Measurements from ENCODE around the gene BTLA. TPM values are rescaled to one million over a fixed set of nuclear protein-coding genes. Genes with fewer than 3 reads are reported as not detected.
"Not testable (repeated sequence)": the region's sequence is repeated elsewhere in the genome, so short reads cannot be mapped to it uniquely, and the experiment has no call there.

BTLA gene
- total and polyA plus RNA-seq, 2 of the 13 experiments (the other 11 are each of a cell fraction or from before 2014, with no cell fraction given) = not detected

- 12% methylated on average over 6 of the region's 7 CpGs for WGBS (ENCODE audit: low lambda C conversion rate)
Measured at GRCh38 chr3:112422921-112423320, 76.4 kb downstream of the BTLA start.

GRCh38 chr3:112418526-112418925 lies 80.7 kb downstream of the BTLA start:
- BruUV-seq (replicated peaks); H3K9ac ChIP-seq (ENCODE audit: insufficient read depth, low read depth, low read length); CTCF ChIA-PET (ENCODE audit: low intra/inter-chr PET ratio, low total read pairs); H3K9me3 ChIP-seq (ENCODE audit: low read length); DNase-seq (ENCODE audit: low spot score); in situ Hi-C loops (cut with HindIII; ENCODE audit: extremely low pct_ligation_motif_present, low pct_unique_long_range_greater_than_20kb); H3K27ac ChIP-seq (ENCODE audit: extremely low read length, insufficient read depth, low read length); FAIRE-seq; POLR2A ChIA-PET; H2AFZ ChIP-seq (ENCODE audit: low read length); ATAC-seq; intact Hi-C loops (cut with micrococcal nuclease; ENCODE audit: unreplicated experiment); H3K4me2 ChIP-seq (ENCODE audit: low read depth, low read length); H4K20me1 ChIP-seq (ENCODE audit: insufficient read depth, low read length); H3K27me3 ChIP-seq (ENCODE audit: control insufficient read depth in 1 of 2, insufficient read depth in 2 of 2, low read length in 2 of 2); H3K36me3 ChIP-seq (replicated peaks in 1 of 2; ENCODE audit: control insufficient read depth in 1 of 2, insufficient read depth in 2 of 2, low read length in 2 of 2); H3K4me1 ChIP-seq (ENCODE audit: insufficient read depth, low read length); H3K79me2 ChIP-seq (ENCODE audit: insufficient read depth, low read length); H3K4me3 ChIP-seq (replicated peaks in 1 of 3; ENCODE audit: insufficient read depth in 1 of 3, low read depth in 2 of 3, low read length in 3 of 3): not testable (repeated sequence)
- 27% methylated on average over 5 of the region's 5 CpGs for WGBS (ENCODE audit: low lambda C conversion rate)

More at GRCh38 chr3:112422921-112423320, 76.4 kb downstream of the BTLA start:
- H3K36me3 ChIP-seq (replicated peaks in 1 of 2; ENCODE audit: control insufficient read depth in 1 of 2, insufficient read depth in 2 of 2, low read length in 2 of 2); in situ Hi-C loops (cut with HindIII; ENCODE audit: extremely low pct_ligation_motif_present, low pct_unique_long_range_greater_than_20kb); POLR2A ChIA-PET; H3K79me2 ChIP-seq (ENCODE audit: insufficient read depth, low read length); intact Hi-C loops (cut with micrococcal nuclease; ENCODE audit: unreplicated experiment); H3K9me3 ChIP-seq (ENCODE audit: low read length); H3K4me3 ChIP-seq (replicated peaks in 1 of 3; ENCODE audit: insufficient read depth in 1 of 3, low read depth in 2 of 3, low read length in 3 of 3); DNase-seq (ENCODE audit: low spot score); H3K9ac ChIP-seq (ENCODE audit: insufficient read depth, low read depth, low read length); H4K20me1 ChIP-seq (ENCODE audit: insufficient read depth, low read length); H2AFZ ChIP-seq (ENCODE audit: low read length); ATAC-seq; H3K27ac ChIP-seq (ENCODE audit: extremely low read length, insufficient read depth, low read length); H3K27me3 ChIP-seq (ENCODE audit: control insufficient read depth in 1 of 2, insufficient read depth in 2 of 2, low read length in 2 of 2); BruUV-seq (replicated peaks); CTCF ChIA-PET (ENCODE audit: low intra/inter-chr PET ratio, low total read pairs); FAIRE-seq; H3K4me2 ChIP-seq (ENCODE audit: low read depth, low read length); H3K4me1 ChIP-seq (ENCODE audit: insufficient read depth, low read length): not testable (repeated sequence)

- POLR2A ChIA-PET = no interaction called here
- Histone ChIP-seq H3K9me3 (ENCODE audit: low read length) (no peaks in the 10 kb centered on the region), H3K4me2 (ENCODE audit: low read depth, low read length) (no peak overlapping the region), H4K20me1 (ENCODE audit: insufficient read depth, low read length) (no peaks in the 10 kb centered on the region), H3K9ac (ENCODE audit: insufficient read depth, low read depth, low read length) (no peak overlapping the region), H3K4me3 (replicated peaks in 1 of 3; ENCODE audit: insufficient read depth in 1 of 3, low read depth in 2 of 3, low read length in 3 of 3) (no peak overlapping the region), H2AFZ (ENCODE audit: low read length) (no peak overlapping the region), H3K4me1 (ENCODE audit: insufficient read depth, low read length) (no peaks in the 10 kb centered on the region), H3K79me2 (ENCODE audit: insufficient read depth, low read length) (no peaks in the 10 kb centered on the region), H3K27ac (ENCODE audit: extremely low read length, insufficient read depth, low read length) (no peak overlapping the region), H3K36me3 (replicated peaks in 1 of 2; ENCODE audit: control insufficient read depth in 1 of 2, insufficient read depth in 2 of 2, low read length in 2 of 2) (no peaks in the 10 kb centered on the region), H3K27me3 (ENCODE audit: control insufficient read depth in 1 of 2, insufficient read depth in 2 of 2, low read length in 2 of 2) (0 out of 5 replicates have a peak, but pooled peaks cover 0 to 3% of the 10 kb centered on the region in 2 experiments)
- intact Hi-C loops (cut with micrococcal nuclease; ENCODE audit: unreplicated experiment) = no loop called here
- CTCF ChIA-PET (ENCODE audit: low intra/inter-chr PET ratio, low total read pairs) = no interaction called here
- no peak for FAIRE-seq
- ATAC-seq = no peak
- WGBS (ENCODE audit: low lambda C conversion rate) = 12% methylated on average over 3 of the region's 3 CpGs
- DNase-seq (ENCODE audit: low spot score) = no peak
- TF ChIP-seq ZKSCAN8 (CRISPR knock-in tag; IDR thresholded peaks at IDR 0.05; ENCODE audit: borderline replicate concordance) = no peak
- TF ChIP-seq MAFK (conservative IDR thresholded peaks at IDR 0.05 in 1 of 2, IDR thresholded peaks at IDR 0.05 in 1 of 2; ENCODE audit: low read length in 2 of 2) = no peak
- TF ChIP-seq XRCC5 (optimal IDR thresholded peaks at IDR 0.05; ENCODE audit: low read length) = no peak
- no peak for TF ChIP-seq ZNF674 (CRISPR knock-in tag; IDR thresholded peaks at IDR 0.05; ENCODE audit: low read depth)
- TF ChIP-seq ISX (CRISPR knock-in tag; conservative IDR thresholded peaks at IDR 0.05) = no peak
- in situ Hi-C loops (cut with HindIII; ENCODE audit: extremely low pct_ligation_motif_present, low pct_unique_long_range_greater_than_20kb) = no loop called here
- no TSS peak for BruUV-seq (replicated peaks)
Measured at GRCh38 chr3:112417696-112418318, 81.5 kb downstream of the BTLA start.

All from HepG2 (cell line).